Activated CD4-positive, alpha-beta T cell treated with anti-CD3 and anti-CD28 coated beads, Interleukin-2, amount 50 U/mL, for 4 hours (primary cell): ENCODE results near the gene MISP3.

Experiments used
- DNase-seq, 2 experiments: peaks; one replicate each; pipeline ENCODE4 v3.0.0-alpha.2; 2020

Gene MISP3

GRCh38 chr19:14106840-14107239, 34.3 kb downstream of the MISP3 start:
- DNase-seq, result no peak

DNA sequence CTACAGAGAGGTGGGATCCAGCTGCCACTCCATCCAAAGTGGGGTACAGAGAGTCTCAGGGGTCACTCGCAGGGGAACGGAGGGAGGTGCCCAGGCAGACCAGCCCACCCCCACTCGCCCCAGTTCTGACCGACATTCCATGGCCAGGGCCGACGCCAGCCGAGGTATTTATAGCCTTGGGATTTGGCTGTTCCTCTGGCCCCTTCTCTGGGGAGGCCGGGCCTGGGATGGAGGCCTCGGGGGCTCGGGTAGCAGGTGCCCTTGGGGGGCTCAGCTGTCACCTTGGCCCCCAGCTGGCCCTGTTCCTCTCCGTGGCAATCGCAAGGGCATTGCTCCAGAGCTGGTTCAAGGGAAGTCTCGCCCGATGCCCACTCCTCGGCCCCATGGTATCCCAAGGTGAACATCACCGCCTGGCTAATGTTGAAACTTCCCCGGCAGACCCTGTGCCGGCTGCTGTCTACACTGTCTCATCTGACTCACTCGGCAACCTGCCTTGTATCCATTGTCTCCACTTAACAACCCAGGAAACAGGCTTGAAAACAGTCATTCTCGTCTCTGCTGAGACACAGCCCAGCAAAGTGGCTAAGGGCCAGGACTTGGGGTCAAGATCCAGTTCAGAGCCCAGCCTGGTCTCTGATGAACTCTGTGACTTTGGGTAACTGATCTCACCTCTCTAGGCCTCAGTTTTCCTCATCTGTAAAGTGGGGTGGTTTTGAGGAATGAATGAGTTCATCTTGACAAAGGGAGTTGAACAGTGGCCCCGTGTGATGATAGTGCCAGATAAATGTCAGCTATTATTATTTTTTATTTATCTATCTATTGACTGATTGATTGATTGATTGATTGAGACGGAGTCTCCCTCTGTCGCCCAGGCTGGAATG, 35.2 kb downstream of the MISP3 start:
- no peak for DNase-seq

- DNase-seq, result no peak
Observed at GRCh38 chr19:14110650-14111049, 38.1 kb downstream of the MISP3 start.

DNA sequence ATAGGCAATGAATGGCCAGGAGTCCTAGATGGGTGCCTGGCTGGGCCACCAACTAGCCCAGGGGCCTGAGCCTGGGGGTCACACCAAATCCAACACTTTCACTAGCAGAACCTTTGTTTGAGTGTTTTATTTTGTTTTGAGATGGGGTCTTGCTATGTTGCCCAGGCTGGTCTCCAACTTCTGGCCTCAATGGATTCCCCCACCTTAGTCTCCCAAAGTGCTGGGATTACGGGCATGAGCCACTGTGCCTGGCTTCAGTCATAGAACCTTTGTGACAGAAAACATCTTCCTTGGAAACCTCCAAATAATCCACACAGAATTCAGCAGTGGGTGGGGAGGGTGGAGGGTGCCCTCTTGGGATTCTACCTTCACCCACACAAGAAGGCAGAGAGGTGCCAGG, 38.9 kb downstream of the MISP3 start:
- DNase-seq, result no peak

GRCh38 chr19:14112051-14112808, 39.6 kb downstream of the MISP3 start:
- DNase-seq, result no peak

DNA sequence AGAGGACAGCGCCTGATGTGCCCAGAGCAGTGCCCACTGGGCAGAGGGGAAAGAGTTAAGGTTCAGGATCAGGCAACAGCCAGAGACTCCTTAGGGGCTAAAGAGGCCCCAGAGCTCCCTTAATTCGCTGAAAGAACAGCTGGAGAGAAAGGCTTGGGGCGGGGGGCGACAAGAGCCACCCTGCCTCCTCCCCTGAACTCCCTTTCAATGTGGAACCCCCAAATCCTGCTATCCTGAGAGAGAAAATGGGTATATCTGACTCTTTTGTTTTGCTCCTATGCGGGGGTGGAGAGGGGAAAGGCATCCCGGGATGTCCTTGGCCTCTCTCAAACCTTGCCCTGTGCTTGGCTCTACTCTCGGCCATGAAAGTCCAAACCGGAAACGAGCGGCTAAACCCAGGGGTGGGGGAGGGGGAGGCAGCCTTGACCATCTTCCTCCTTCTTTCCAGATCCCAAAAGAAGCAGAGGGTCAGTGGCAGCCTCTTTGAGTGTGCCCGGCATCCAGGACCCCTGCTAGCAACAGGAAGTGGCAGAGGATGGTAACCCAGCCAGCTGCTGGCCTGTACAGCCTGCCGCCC, 40.3 kb downstream of the MISP3 start:
- no peak for DNase-seq

DNA sequence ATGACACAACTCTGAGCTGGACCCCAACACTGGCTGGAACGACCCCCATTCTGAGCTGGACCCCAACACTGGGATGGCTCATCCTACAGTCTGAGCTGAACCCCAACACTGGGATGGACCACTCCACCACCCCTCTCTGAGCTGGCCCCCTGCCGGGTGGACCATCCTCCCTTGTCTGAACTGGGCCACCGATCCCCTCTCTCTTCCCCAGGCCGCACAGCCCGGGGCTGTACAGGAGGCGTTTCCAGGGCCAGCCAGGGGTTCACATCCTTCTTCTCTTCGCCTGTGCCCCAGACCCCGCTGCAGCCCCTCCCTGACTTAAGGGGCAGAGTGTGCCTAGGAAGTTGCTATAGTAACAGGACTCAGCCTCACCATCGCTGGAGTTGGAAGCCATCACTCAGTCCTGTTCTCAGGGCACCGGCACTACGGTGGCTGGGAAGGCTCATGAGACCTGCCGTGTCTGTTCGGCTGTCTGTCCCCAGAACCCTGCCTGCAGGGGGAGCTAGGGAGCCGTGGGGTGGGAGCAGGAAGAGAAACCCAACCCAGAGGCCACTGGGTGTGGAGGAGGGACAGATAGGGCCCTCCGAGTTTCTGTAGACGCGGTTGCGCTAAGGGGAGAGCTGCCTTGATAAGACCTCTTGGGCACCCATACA, 41.3 kb downstream of the MISP3 start:
- peak; percentile 25 for DNase-seq

GRCh38 chr19:14114439-14114838, 41.9 kb downstream of the MISP3 start:
- DNase-seq, result no peak

DNA sequence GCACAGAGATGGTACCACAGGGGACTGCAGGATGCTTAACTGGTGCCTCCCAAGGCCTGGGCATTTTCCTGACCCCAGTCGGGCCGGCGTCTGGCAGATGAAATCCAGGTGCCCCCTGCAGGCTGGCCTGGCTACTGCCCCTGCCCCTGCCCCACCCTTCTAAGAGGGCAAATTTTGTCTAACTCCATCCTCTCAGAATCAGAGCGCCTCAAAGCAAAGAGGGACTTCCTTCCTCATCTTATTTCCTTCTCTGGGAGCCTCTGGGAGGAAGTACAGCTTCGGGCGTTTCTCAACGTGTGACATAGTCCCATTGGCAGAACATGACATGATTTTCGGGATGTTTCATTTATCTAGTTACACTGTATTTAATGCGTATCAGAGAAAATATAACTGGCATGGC, 42.3 kb downstream of the MISP3 start:
- DNase-seq, result peak; percentile 37 to 42

GRCh38 chr19:14115756-14116155, 43.2 kb downstream of the MISP3 start:
- DNase-seq, result no peak

GRCh38 chr19:14116525-14116917, 43.9 kb downstream of the MISP3 start:
- DNase-seq, result no peak

- DNase-seq, result no peak
Observed at GRCh38 chr19:14116918-14117578, 44.5 kb downstream of the MISP3 start.

GRCh38 chr19:14117668-14118164, 45.1 kb downstream of the MISP3 start, which contains the start of gene PRKACA:
PRKACA (minus strand) TSS chr19:14117762; CDS start chr19:14117547, 215 bp downstream.
- DNase-seq, result peak; percentile 97 to 98

- peak in 1 of 2 experiments; percentile 20 for DNase-seq
Observed at GRCh38 chr19:14118165-14119051, 45.8 kb downstream of the MISP3 start.

GRCh38 chr19:14119146-14119545, 46.6 kb downstream of the MISP3 start:
- no peak for DNase-seq

DNA sequence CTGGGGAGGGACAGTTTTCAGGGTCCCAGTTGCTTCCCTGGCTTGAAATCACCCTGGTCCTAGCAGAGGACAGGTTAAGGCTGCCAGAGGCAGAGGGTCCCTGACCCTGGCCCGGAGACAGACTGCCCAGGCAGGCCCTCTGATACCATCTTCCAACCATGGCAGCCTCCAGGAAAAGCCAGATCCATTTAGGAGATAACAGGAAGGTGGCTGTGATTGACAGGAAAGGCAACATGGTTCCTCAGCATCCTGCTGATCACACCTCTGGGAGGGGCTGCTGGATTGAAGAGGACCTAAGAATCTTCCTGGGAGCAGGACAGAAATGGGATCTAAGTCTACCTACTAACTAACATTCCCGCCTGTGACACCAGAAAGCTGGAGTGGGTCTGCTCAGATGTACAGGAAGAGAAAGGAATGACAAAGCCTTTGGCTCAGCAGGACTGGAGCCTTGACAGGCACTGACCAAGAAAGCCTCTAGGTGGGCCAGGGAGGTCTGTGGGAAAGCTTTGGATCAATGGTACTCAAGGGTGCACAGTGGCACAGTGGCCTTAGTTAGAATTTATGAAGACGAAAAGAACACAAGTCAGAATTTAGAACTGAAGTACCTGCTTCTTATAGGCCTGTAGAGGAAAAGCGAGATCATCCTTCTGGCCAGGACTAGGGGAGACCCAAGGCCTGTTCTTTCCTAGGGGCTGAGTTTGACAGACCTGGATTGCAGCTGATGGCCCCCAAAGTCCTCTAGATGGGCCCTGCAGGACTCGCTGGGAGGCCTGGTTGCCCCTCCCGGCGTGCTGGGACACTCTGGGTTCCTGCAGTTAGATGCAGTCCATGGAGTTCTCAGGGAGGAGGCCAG, 47.3 kb downstream of the MISP3 start:
- no peak for DNase-seq

DNA sequence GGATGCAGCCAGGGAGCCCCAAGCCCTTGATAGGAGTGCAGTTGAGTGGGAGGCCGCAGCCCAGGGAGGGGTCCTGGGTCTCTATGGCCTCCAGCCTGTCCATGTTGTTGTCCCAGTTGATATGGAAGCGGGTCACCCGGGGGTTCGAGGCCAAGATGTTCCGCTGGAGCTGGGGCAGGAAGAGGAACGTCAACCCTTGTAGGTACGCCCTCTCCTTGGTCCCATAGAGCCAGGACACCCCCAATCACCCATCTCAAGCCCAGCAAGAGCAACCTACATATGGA, 47.9 kb downstream of the MISP3 start:
- no peak for DNase-seq

DNA sequence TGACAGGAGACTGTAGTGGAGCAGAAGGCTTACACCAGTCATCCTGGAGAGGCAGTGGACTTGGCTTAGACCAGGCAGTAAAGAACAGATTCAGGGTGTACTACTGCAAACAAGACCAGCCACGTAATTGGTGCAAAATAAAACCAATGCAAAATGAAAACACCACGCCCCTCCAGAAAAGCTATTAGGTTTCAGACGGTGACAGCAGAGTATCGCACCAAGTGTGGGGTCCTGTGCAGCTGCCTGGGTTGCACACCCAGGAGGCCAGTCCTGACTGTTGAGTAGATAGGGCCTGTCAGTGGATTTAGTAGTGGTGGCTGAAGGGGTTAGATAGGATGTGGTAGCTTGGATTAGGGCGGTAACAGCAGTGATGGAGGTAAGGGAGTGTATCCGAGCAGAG, 50.3 kb downstream of the MISP3 start:
- no peak for DNase-seq
